Measurements from ENCODE around the gene ATAT1.
A peak's percentile ranks its signal among the peaks of the same experiment; 100 is the strongest.

DNA sequence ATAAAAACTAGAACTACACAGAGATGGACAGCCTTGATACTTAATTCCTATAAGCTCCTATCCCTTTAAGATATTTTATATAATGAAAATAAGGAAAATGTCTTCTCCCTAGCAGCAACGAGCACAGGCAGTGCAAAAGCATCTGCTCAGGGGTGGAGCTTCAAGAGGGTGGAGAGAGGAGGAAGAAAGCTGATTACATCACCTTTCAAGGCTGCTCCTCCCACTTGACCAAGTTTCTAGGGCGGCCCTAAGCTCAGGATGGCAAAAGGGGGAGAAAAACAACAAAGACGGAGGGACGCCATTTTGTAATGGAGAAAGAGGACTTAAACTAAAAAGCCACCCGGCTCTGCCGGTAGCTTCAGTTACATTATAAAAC, 11.8 kb upstream of the ATAT1 start:
- TF ChIP-seq, protein P1, sequence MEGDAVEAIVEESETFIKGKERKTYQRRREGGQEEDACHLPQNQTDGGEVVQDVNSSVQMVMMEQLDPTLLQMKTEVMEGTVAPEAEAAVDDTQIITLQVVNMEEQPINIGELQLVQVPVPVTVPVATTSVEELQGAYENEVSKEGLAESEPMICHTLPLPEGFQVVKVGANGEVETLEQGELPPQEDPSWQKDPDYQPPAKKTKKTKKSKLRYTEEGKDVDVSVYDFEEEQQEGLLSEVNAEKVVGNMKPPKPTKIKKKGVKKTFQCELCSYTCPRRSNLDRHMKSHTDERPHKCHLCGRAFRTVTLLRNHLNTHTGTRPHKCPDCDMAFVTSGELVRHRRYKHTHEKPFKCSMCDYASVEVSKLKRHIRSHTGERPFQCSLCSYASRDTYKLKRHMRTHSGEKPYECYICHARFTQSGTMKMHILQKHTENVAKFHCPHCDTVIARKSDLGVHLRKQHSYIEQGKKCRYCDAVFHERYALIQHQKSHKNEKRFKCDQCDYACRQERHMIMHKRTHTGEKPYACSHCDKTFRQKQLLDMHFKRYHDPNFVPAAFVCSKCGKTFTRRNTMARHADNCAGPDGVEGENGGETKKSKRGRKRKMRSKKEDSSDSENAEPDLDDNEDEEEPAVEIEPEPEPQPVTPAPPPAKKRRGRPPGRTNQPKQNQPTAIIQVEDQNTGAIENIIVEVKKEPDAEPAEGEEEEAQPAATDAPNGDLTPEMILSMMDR (IDR thresholded peaks at IDR 0.05), result no peak
- peak; percentile 39 to 88 for TF ChIP-seq POLR2A (IDR thresholded peaks at IDR 0.05)

Data from adrenal gland (tissue), 5 donors.